Heart left ventricle (tissue), 16 donors: Measurements from ENCODE around the gene ALOX5AP. TPM values are rescaled to one million over a fixed set of nuclear protein-coding genes. Genes with fewer than 3 reads are reported as not detected.

Source experiments
- ATAC-seq, 4 donors: fragments of 200-7000 bp; cut with Tn5 transposase; one replicate each; pipeline ENCODE4 v1.9.1; 2020 to 2022; ENCODE audit warnings: moderate library complexity in 4 of 4, mild to moderate bottlenecking in 3 of 4, moderate number of reproducible peaks in 1 of 4
- DNase-seq, 5 donors: peaks; one replicate each; pipeline ENCODE4 v3.0.0-alpha.2; 2020
- H3K27ac ChIP-seq, 12 donors: fragments of 200-600 bp; sonication (generic) in 4 of 12; one replicate each; pipeline versions ENCODE4 v1.5.0 to v1.8.0; 2016 to 2022; ENCODE audit warnings: mild to moderate bottlenecking in 2 of 12
- H3K27me3 ChIP-seq, 9 donors: fragments of 200-600 bp; sonication (generic) in 2 of 9; one replicate each; pipeline versions ENCODE4 v1.5.1 to v1.8.0; 2016 to 2022; ENCODE audit warnings: mild to moderate bottlenecking in 3 of 9
- H3K36me3 ChIP-seq, 9 donors: fragments of 200-600 bp; sonication (generic) in 2 of 9; one replicate each; pipeline versions ENCODE4 v1.5.0 to v1.8.0; 2018 to 2022; ENCODE audit warnings: mild to moderate bottlenecking in 2 of 9
- H3K4me1 ChIP-seq, 12 donors: fragments of 200-600 bp; sonication (generic) in 4 of 12; one replicate each; pipeline versions ENCODE4 v1.5.0 to v1.8.0; 2016 to 2022; ENCODE audit warnings: mild to moderate bottlenecking in 3 of 12
- H3K4me3 ChIP-seq, 12 donors: fragments of 200-600 bp; sonication (generic) in 4 of 12; one replicate each; pipeline versions ENCODE4 v1.5.0 to v1.8.0; 2017 to 2022; ENCODE audit warnings: mild to moderate bottlenecking in 9 of 12, moderate library complexity in 4 of 12
- H3K9me3 ChIP-seq, 12 donors: fragments of 200-600 bp; sonication (generic) in 4 of 12; one replicate each; pipeline versions ENCODE4 v1.5.0 to v1.8.0; 2016 to 2022; ENCODE audit warnings: mild to moderate bottlenecking in 1 of 12
- POLR2A ChIP-seq, 2 donors: fragments of 450-650 bp; IDR thresholded peaks; one replicate each; pipeline ENCODE4 v1.6.1; 2017; ENCODE audit warnings: antibody characterized with exemption in 2 of 2, mild to moderate bottlenecking in 2 of 2, moderate library complexity in 2 of 2
- WGBS, 4 donors: extraction: QIAGEN DNeasy Blood & Tissue Kit in 2 of 4; methylation state at CpG; one replicate each; pipeline versions ENCODE4 v1.1.5 to v1.1.7; 2013 to 2018; 5-methylcytosine and 5-hydroxymethylcytosine counted together
- intact Hi-C, 10 donors: fragments of 100-400 bp; cut with DNase I; formaldehyde crosslinking; loops; one replicate each; pipeline versions ENCODE4 v1.11.1 to v1.14.2; 2022
- polyA plus RNA-seq, 2 donors: library from polyadenylated mRNA; stranded (reverse); fragments of 200-250 nt; gene quantifications; one replicate each; pipeline ENCODE4 v1.2.3, GENCODE V29; 2013
- total RNA-seq, 9 donors: library from RNA; depleted of rRNA in 2 of 9; stranded (reverse); fragments of >200 nt in 2 of 9; fragmentation: NEBNext Ultra II Directional in 3 of 9; extraction: Animal tissue kit (Norgen Biotek cat#: 25700) in 3 of 9; gene quantifications; one replicate each; pipeline versions ENCODE4 v1.1.0 to v1.2.4, GENCODE V29; 2016 to 2023
- TF ChIP-seq, protein P1 (sequence below), 12 donors: fragments of 200-600 bp; sonication (generic) in 4 of 12; IDR thresholded peaks; one replicate each; pipeline versions ENCODE4 v1.5.0 to v1.8.0; 2018 to 2022; ENCODE audit warnings: antibody characterized with exemption in 12 of 12, mild to moderate bottlenecking in 5 of 12
- donor health status: ischemic (EF 13 %, LVEDD 7.1; RV severe dilation, severe dysfunction).
- donor health status: healthy with polysubstance abuse.
- donor health status: DM: no; HTN: yes; CAD: no.
- donor health status: DM: no; HTN: no; CAD: no.
- donor health status: ischemic (EF 25% LVEDD 6.9; RV normal size, moderate dysfunction).
- donor health status: ischemic (EF 25% LVEDD 5.7; RV mildly dilated, moderate dysfunction).
- donor health status: healthy.
- donor health status: DM: yes; HTN: yes; CAD: no.
- donor health status: ischemic (EF 35%, LVEDD 5.7; RV mildly dilated, moderate dysfunction).
- donor health status: nonischemic (EF 11% LVEDD 7.7; RV severe dilation, severe dysfunction).
- donor health status: DM: yes; HTN: yes; CAD: no.
- donor health status: PGD.
- donor health status: ischemic (EF 29% LVEDD 5.4; RV normal size, mild dysfunction).
- donor health status: nonischemic (EF 23%, LVEDD 6.1; RV moderate dilation, normal function).

Gene ALOX5AP
- total and polyA plus RNA-seq, 11 donors: 0.88 to 24.3 (median 8.8) TPM

DNA sequence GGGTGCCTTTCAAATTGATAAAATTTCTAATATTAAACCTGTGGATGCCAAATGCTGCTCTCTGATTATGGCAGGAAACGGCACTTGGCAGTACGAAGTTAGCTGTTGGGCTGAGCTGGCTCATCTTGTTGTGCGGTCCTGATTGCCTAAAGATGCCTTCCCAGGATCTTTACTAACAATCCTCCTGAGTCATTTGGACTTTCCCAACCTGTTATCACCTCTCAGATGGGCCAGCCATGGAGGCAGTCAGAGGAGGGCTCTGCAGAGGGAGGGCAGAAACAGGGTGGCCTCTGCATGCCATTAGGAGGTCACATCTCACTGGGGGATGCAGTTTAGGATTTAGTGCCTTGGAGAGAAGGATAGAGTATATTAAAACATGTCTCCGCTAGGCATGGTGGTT is 27.3 kb downstream of the ALOX5AP start:
- Histone ChIP-seq H3K27me3 (peaks cover 0 to 6% (median 0%) of the 10 kb centered on the region in 9 donors), H3K4me1 (no peaks in the 10 kb centered on the region), H3K4me3 (no peak overlapping the region), H3K9me3 (no peaks in the 10 kb centered on the region), H3K36me3 (peaks cover 0 to 30% (median 0%) of the 10 kb centered on the region in 9 donors), H3K27ac (no peak overlapping the region)
- intact Hi-C loops: no loop called here
- ATAC-seq (no peak), DNase-seq (no peak)
- TF ChIP-seq POLR2A (IDR thresholded peaks at IDR 0.05): no peak
- TF ChIP-seq, protein P1, sequence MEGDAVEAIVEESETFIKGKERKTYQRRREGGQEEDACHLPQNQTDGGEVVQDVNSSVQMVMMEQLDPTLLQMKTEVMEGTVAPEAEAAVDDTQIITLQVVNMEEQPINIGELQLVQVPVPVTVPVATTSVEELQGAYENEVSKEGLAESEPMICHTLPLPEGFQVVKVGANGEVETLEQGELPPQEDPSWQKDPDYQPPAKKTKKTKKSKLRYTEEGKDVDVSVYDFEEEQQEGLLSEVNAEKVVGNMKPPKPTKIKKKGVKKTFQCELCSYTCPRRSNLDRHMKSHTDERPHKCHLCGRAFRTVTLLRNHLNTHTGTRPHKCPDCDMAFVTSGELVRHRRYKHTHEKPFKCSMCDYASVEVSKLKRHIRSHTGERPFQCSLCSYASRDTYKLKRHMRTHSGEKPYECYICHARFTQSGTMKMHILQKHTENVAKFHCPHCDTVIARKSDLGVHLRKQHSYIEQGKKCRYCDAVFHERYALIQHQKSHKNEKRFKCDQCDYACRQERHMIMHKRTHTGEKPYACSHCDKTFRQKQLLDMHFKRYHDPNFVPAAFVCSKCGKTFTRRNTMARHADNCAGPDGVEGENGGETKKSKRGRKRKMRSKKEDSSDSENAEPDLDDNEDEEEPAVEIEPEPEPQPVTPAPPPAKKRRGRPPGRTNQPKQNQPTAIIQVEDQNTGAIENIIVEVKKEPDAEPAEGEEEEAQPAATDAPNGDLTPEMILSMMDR (IDR thresholded peaks at IDR 0.05): no peak
- 76 to 86% (median 81%) methylated on average over 4 of the region's 4 CpGs for WGBS, 4 donors

DNA sequence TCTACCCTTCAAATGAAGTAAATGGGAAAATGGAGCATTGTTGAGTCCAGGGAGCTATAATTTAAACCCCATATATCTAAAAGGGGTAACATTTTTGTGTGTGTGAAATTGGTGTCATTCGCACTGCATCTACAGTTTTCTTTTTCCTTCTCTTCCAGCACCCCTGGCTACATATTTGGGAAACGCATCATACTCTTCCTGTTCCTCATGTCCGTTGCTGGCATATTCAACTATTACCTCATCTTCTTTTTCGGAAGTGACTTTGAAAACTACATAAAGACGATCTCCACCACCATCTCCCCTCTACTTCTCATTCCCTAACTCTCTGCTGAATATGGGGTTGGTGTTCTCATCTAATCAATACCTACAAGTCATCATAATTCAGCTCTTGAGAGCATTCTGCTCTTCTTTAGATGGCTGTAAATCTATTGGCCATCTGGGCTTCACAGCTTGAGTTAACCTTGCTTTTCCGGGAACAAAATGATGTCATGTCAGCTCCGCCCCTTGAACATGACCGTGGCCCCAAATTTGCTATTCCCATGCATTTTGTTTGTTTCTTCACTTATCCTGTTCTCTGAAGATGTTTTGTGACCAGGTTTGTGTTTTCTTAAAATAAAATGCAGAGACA is 28.6 kb downstream of the ALOX5AP start:
- no peaks in the 10 kb centered on the region for H3K4me1 ChIP-seq
- intact Hi-C loops: no loop called here
- H3K36me3 ChIP-seq: peaks cover 0 to 22% (median 0%) of the 10 kb centered on the region in 9 donors
- H3K27me3 ChIP-seq: peaks cover 0 to 2% (median 0%) of the 10 kb centered on the region in 9 donors
- DNase-seq (no peak), ATAC-seq (no peak)
- no peak overlapping the region for H3K27ac ChIP-seq
- H3K9me3 ChIP-seq: no peaks in the 10 kb centered on the region
- TF ChIP-seq POLR2A (IDR thresholded peaks at IDR 0.05): no peak
- TF ChIP-seq, protein P1 (IDR thresholded peaks at IDR 0.05): no peak
- no peak overlapping the region for H3K4me3 ChIP-seq
- WGBS, 4 donors: 60 to 69% (median 66%) methylated on average over 8 of the region's 8 CpGs

DNA sequence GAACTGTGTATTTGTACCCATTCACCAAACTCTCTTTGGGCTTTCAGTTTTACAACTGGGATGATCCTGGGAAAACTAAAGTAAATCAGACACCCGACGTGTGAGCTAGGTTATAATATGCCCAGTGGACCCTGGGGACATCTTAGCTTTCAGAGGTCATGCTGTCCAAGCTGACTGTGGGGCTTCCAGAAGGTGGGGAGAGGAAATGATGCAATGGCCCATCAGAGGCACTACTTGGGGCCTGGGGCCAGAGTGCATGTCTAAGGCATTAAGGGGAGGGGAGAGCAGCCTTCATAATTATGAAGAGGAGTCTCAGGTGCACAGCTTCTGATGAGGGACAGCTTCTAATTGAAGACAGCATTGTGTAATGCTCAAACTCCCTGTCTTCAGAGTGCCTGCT is 30.9 kb downstream of the ALOX5AP start:
- TF ChIP-seq, protein P1 (IDR thresholded peaks at IDR 0.05): no peak
- TF ChIP-seq POLR2A (IDR thresholded peaks at IDR 0.05): no peak
- H3K4me3 ChIP-seq: no peak overlapping the region
- H3K27me3 ChIP-seq: no peaks in the 10 kb centered on the region
- 59 to 74% (median 71%) methylated on average over 2 of the region's 2 CpGs for WGBS, 4 donors
- H3K4me1 ChIP-seq: no peaks in the 10 kb centered on the region
- no peak for DNase-seq
- peaks cover 0 to 16% (median 0%) of the 10 kb centered on the region in 9 donors for H3K36me3 ChIP-seq
- intact Hi-C loops: no loop called here
- no peaks in the 10 kb centered on the region for H3K9me3 ChIP-seq
- H3K27ac ChIP-seq: no peak overlapping the region
- ATAC-seq: no peak

DNA sequence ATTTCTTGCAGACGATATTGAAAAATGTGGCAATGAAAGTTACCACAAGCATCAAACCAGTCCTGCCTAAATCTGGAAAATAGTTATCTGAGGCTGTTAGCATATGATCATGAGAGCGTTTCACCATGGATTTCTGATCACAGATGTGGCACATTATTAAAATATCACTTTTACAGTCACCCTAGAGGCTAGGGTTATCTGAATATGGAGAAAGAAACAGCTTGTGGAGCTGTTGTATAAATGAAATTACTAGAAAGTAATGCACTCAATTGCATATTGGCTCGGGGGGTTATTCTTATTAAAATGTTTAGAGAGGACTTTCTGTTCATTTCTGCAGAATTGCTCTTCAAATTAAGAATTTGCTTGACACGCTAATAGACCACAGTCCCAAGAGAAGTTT is 35.6 kb downstream of the ALOX5AP start:
- DNase-seq (no peak), ATAC-seq (no peak)
- no peak overlapping the region for H3K4me3 ChIP-seq
- H3K4me1 ChIP-seq: peaks cover 0 to 5% (median 0%) of the 10 kb centered on the region in 12 donors
- TF ChIP-seq, protein P1 (IDR thresholded peaks at IDR 0.05): no peak
- no peak for TF ChIP-seq POLR2A (IDR thresholded peaks at IDR 0.05)
- H3K27ac ChIP-seq: no peak overlapping the region
- intact Hi-C loops: no loop called here
- H3K9me3 ChIP-seq: peaks cover 0 to 5% (median 0%) of the 10 kb centered on the region in 12 donors
- WGBS, 4 donors: 84 to 96% (median 93%) methylated on average over 4 of the region's 4 CpGs
- H3K27me3 ChIP-seq: no peaks in the 10 kb centered on the region
- no peaks in the 10 kb centered on the region for H3K36me3 ChIP-seq
